Measurements from ENCODE around the gene COA7. TPM values are rescaled to one million over a fixed set of nuclear protein-coding genes. Genes with fewer than 3 reads are reported as not detected.
A peak's percentile ranks its signal among the peaks of the same experiment; 100 is the strongest.

Gene COA7
- total RNA-seq, 8 experiments from 2014 or later = 16.3 to 27.6 (median 20.9) TPM

- in situ Hi-C loops (cut with MboI; ENCODE audit: low pct_unique_long_range_greater_than_20kb in 2 of 9, low sequenced_read_pairs in 9 of 9, unreplicated experiment in 9 of 9) = no loop called here
- 28 to 100% (median 48%) methylated on average over 1 to 6 of the region's 6 CpGs; no CpG with 5 or more reads in 2 of the 10 experiments for WGBS, 10 experiments
- ATAC-seq (replicated peaks in 6 of 8) = peak in 5 of 8 experiments; percentile 92 to 97 (median 93)
- H3K4me3 ChIP-seq = no peak overlapping the region
- H3K4me1 ChIP-seq (replicated peaks in 1 of 2) = peaks cover 29 to 44% of the 10 kb centered on the region in 2 donors
- H3K27ac ChIP-seq = peak overlapping the region; percentile 82 to 88
Observed at GRCh38 chr1:52640697-52641096, 57.5 kb downstream of the COA7 start.

DNA sequence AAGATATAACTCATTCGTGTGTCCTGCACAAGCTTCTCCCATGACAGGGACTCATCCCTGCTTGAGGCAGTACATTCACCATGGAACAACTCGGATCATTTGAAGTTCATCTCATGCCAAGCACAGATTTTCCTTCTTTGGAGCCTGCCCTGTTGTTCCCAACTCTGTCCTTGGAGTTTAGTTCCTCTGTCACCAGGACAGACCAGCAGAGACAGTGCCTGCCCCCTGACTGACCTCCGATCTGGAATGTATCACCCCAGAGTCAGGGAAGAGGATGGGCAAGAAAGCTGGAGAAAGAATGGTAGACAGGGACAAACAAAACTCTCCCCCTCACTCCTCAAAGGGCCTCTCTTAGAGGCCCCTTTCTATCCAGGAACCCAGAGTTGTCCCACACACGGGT, 60.2 kb downstream of the COA7 start:
- peaks cover 29 to 48% of the 10 kb centered on the region in 2 donors for H3K4me1 ChIP-seq (replicated peaks in 1 of 2)
- H3K4me3 ChIP-seq = no peak overlapping the region
- WGBS, 10 experiments = 33 to 100% (median 50%) methylated on average over 1 to 4 of the region's 4 CpGs; no CpG with 5 or more reads in 1 of the 10 experiments
- in situ Hi-C loops (cut with MboI; ENCODE audit: low pct_unique_long_range_greater_than_20kb in 2 of 9, low sequenced_read_pairs in 9 of 9, unreplicated experiment in 9 of 9) = no loop called here
- peak overlapping the region in 1 of 2 donors; percentile 38 for H3K27ac ChIP-seq
- ATAC-seq (replicated peaks in 6 of 8) = no peak

GRCh38 chr1:52636721-52637695, 61.1 kb downstream of the COA7 start:
- in situ Hi-C loops (cut with MboI; ENCODE audit: low pct_unique_long_range_greater_than_20kb in 2 of 9, low sequenced_read_pairs in 9 of 9, unreplicated experiment in 9 of 9) = no loop called here
- Histone ChIP-seq H3K4me1 (replicated peaks in 1 of 2) (peaks cover 34 to 58% of the 10 kb centered on the region in 2 donors), H3K4me3 (no peak overlapping the region), H3K27ac (peak overlapping the region in 1 of 2 donors; percentile 4)
- 50 to 75% (median 66%) methylated on average over 2 to 11 of the region's 11 CpGs; no CpG with 5 or more reads in 1 of the 10 experiments for WGBS, 10 experiments
- ATAC-seq (replicated peaks in 6 of 8) = peak in 5 of 8 experiments; percentile 20 to 52 (median 31)

GRCh38 chr1:52635321-52636089, 62.6 kb downstream of the COA7 start:
- Histone ChIP-seq H3K4me1 (replicated peaks in 1 of 2) (peaks cover 35 to 54% of the 10 kb centered on the region in 2 donors), H3K27ac (no peak overlapping the region), H3K4me3 (no peak overlapping the region)
- no peak for ATAC-seq (replicated peaks in 6 of 8)
- in situ Hi-C loops (cut with MboI; ENCODE audit: low pct_unique_long_range_greater_than_20kb in 2 of 9, low sequenced_read_pairs in 9 of 9, unreplicated experiment in 9 of 9) = no loop called here
- 50 to 96% (median 85%) methylated on average over 1 to 4 of the region's 4 CpGs; no CpG with 5 or more reads in 1 of the 10 experiments for WGBS, 10 experiments

Other genes starting within 250 kb of the COA7 start
- 100 to 1,000 TPM in 3 of 8 experiments, 10 to 100 TPM in 5; 36.0 to 143 (median 94.1) TPM for gene TUT4, start 145.3 kb downstream of the COA7 start, total RNA-seq
- gene GPX7, start 96.0 kb downstream of the COA7 start, total RNA-seq = 10 to 100 TPM in 6 of 8 experiments, 1 to 10 TPM in 2; 6.1 to 48.4 (median 15.2) TPM
- gene SHISAL2A, start 65.2 kb downstream of the COA7 start, total RNA-seq = 1 to 10 TPM in 3 of 8 experiments, under 1 TPM in 4, not detected in 1; 0.38 to 2.6 (median 0.92) TPM
- gene ZYG11B, start 28.1 kb upstream of the COA7 start, total RNA-seq = 10 to 100 TPM; 15.4 to 43.1 (median 31.3) TPM
- 1 to 10 TPM in 5 of 8 experiments, under 1 TPM in 3; 0.05 to 4.0 (median 1.2) TPM for gene ZYG11A, start 144.4 kb upstream of the COA7 start, total RNA-seq
- 100 to 1,000 TPM in 2 of 8 experiments, 10 to 100 TPM in 1, 1 to 10 TPM in 5; 1.5 to 333 (median 5.8) TPM for gene ECHDC2, start 223.4 kb upstream of the COA7 start, total RNA-seq
- 100 to 1,000 TPM in 3 of 8 experiments, 10 to 100 TPM in 5; 79.6 to 193 (median 95.2) TPM for gene SCP2, start 228.9 kb upstream of the COA7 start, total RNA-seq